GM18867 (cell line): ENCODE data around the gene TSPAN13.

ENCODE experiments used
- ATAC-seq: cut with Tn5 transposase; IDR thresholded peaks from one replicate; pipeline ENCODE4 v1.9.1; 2021; ENCODE audit warnings: mild to moderate bottlenecking, moderate library complexity; ENCODE audit not compliant: unreplicated experiment

TSPAN13 gene

DNA sequence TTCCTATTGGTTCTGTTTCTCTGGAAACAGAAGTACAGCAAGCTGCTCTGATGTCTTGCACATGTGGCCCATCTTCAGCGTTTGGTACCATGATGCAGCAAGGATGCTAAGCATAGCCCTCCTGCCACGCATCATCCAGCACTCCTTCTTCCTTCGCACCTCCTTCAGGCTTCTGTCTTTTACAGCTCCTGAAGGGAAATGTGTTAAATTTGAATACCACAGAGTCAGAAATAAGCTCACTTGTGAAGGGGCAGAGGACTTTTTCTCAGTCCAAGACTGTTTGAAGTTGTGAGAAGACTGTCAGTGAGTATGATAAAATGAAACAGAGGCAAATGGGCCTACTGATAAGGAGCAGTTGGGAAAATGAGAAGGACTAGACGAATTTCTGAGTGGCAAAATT is 20.7 kb downstream of the TSPAN13 start:
- ATAC-seq, result no peak

DNA sequence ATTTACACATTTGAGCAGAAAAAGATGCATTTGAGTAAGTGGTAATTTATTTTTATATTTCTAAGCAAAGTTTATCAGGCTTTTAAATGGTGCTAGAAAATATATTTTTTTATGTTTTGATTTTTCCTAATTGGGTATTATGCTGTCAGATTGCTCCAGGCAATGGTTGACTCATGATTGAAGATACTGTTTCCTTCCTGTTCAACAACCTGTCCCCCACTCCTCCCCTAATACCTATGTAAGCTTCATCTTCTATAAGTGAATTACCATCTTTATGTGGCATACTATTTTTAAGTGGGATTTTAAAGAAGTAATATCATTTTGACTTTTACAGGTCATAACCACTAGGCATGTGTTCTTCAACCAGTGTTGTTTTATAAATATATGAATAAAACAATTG is 21.4 kb downstream of the TSPAN13 start:
- ATAC-seq, result no peak

DNA sequence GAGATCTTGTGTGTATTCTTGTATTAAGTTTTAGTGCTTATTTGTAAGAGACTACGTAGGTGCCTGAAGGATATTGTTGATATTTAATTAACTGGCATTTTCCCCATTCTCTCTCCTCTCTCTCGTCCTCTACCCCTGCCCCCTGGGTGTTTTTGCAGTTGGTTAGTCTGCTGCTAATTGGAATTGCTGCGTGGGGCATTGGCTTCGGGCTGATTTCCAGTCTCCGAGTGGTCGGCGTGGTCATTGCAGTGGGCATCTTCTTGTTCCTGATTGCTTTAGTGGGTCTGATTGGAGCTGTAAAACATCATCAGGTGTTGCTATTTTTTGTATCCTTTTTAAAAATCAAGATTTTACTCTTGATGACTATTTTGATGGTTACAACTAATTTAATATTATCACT is 22.5 kb downstream of the TSPAN13 start:
- no peak for ATAC-seq

DNA sequence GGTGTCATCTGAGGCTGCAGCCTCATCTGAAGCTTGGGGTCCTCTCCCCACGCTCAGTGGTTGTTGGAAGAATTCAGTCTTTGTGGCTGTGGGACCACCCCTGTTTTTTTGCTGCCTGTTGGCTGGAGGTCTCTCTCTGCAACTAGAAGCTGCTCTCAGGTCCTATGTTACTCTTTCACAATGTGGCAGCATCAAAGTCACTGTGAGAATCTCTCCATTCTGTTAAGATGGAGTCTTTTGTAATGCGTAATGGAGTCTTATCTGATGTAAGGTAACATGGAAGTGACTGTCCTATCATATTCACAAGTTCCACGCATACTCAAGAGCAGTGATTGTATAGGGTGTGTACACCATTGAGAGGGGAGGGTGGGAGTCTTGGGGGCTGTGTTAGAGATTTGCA is 24.9 kb downstream of the TSPAN13 start:
- ATAC-seq, result no peak

DNA sequence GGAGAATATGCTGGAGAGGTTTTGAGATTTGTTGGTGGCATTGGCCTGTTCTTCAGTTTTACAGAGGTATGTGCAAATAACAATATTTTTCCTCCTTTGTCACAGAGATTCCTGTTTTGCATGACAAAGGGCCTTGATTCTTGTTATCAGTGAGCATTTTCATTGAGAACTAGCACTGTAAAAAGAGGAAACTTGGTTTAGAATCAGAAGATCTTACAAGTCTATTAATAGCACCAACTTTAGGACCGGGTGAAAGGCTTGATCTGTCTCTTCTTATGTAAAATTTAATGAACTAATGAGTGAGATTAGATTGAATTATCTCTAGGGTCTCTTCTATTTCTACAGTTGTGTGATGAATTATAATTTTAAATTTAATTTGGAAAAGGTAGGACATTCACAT is 25.5 kb downstream of the TSPAN13 start:
- no peak for ATAC-seq

DNA sequence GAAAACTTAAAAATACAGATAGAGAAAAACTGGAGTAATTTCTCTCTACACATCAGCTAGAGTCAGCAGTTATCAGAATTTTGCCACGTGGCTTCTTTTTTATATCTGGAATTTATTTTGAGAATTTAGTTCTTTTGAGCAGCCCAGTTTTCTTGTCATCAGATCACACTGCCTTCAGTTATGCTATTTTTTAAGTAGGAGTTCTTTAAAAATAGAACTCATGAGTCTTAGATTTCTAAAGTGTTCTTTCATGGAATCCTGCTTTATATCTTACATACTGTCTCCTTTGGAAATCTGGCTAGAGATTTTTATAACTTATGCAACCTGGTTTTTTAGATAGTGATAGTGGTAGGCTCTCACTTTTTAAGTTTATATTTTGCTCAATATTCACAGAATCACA is 27.0 kb downstream of the TSPAN13 start:
- ATAC-seq, result no peak

DNA sequence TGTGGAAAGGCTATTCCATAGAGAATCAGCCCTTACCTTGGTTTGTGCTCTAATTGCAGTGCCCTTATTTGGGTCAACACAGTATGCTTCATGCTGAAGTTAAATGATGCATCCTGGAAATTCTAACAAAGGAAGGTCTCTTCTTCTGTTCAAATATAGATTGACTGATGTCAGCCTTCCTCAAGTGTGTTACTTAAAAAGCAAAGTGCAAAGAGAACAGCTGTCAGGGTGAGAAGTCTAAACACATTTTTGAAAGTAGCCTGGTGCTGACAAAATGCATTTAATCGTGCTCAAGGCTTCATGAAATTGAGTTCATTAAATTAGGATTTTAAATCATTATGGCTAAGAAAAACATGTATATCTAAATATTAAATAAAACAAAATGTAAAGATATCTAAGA is 31.8 kb downstream of the TSPAN13 start:
- no peak for ATAC-seq

DNA sequence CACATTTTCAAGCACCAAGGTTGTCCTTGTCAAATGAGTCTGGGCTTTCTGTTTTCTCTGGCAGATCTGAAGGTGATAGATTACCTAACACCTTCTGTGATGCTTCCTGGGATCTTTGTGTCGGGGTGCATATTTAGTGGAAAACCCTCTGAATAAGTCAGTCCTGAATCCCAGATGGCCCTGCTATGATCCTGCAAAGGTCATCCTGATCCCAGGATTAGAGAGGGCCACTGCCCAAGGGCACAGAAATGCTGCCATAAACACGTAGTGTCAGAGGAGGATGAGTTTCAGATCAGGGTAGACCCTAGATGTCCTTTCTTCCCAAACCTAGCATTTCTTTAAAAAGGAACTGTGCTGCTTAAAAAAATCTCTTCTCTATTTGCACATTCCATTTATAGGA is 32.3 kb downstream of the TSPAN13 start:
- ATAC-seq, result no peak

DNA sequence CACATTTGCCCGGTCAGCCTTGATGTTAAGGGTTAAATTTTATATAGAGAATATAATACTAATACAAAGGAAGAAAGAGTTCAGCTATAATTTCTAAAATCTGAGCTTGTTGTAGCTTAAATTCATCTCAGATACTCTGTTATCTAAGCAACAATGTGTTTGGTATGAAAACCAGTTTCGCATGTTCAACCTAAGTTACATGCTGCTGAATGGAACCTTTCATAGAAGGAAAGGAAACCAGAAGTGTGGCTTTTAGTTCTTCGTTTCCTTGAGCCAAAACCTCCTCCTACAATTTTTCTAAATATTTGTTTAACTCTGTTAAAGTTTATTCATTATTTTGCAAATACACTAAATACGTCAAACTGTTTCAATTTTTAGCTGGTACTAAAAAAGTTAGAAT is 32.7 kb downstream of the TSPAN13 start:
- ATAC-seq, result no peak

DNA sequence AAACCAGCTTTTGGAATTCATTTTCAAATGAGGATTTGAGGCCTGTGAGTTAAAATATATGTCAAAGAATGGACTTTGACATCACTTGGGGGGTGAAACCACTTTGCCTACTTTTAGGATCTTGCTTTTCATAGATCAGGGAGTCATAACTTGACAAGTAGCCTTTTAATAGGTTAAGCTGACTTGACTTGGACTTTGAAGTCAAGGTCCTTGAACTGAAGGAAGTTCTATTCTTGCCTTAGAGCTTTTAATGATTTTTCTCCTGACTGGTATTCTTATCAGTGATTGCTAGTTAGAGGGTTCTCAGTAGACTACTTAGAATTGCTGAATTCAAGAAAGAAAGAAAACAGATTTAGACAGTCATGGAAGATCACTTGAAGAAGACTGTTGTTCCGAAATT is 33.6 kb downstream of the TSPAN13 start:
- ATAC-seq, result no peak

DNA sequence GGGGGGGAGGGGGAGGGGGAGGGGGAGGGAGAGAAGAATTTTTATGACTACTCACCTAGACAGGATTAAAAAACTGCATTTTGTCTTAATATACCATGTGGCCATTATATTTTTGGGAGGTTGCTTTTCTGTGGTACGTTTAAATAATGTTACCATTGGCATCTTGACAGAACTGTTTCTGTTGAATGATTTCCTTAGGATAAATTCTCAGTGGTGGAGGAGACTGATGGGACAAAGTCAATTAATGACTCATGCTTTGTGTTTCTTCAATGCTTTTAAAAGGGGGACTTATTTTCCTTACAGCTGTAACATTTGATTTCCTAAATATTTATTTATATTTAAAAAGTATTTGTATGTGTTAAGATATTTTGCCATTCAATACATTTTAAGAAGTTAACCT is 37.5 kb downstream of the TSPAN13 start:
- no peak for ATAC-seq

DNA sequence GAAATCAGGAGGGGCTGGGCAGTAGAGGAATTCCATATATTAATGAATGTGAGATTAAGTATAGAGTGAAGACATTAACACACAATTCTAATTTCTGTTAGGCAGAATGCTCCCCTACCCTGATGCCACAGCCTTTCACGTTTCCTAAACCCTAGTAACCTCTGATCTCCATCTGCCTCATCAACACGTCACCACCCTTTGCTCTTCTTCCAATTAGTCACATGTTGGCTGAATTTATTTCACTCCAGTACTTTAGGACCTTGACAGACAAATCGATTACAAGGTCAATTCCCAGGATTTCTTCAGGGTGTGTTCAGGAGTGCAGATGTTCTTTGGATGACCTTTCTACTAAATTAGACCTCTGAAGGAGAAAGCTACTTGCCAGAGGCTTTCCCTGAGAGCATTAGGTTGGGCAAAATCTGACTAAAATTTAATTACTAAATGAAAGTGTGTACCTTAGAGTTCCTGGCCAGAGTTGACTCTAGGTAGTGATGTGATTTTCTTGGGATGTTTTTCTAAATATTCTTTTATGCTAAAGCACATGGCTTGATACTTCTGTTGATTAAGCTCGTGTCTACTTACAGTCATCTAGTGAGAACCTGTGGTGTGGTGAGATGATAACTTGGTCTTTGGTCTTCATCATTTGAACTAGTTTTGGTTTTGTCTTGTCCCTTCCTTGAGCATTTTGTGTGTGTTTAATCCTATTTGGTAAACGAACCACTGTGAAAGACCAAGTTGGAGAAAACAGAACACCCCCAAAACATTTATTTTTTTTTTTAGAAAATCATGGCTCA is 38.5 kb downstream of the TSPAN13 start:
- no peak for ATAC-seq

DNA sequence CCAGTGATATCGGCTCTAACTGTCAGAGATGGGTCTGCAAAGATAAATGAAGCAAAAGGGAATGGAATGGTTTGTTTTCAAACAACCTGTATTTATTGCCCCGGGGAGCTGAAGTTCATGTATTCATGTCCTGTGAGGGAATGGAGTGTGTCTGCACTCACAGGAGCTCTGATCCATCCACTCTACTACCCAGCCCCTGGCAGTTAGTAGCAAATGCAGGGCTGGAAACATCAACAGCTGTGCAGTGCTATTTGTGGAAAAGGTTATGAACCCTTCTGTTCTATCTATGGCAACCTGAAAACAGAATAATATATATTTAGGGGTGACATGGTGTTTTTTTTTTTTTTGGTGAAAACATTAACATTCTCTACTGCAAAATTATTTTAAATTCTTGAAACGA is 41.4 kb downstream of the TSPAN13 start:
- ATAC-seq, result no peak

DNA sequence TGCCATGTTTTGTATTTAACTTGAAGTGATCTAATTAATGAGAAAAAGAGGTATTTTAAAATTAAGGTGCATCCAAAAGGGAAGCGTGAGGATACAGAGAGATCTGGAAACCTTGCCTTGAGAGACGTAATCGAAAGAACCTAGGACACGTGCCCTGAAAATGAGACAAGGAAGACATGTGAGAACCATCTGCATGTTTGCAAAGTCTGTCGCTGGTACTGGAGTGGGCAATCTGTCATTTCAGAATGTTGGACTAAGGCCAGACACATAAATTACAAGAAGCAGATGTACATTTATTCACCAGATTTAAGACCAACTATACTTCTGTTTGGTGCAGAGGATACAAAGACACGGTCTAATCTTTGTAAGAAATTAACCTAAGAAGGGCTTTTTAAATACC is 42.1 kb downstream of the TSPAN13 start:
- no peak for ATAC-seq

DNA sequence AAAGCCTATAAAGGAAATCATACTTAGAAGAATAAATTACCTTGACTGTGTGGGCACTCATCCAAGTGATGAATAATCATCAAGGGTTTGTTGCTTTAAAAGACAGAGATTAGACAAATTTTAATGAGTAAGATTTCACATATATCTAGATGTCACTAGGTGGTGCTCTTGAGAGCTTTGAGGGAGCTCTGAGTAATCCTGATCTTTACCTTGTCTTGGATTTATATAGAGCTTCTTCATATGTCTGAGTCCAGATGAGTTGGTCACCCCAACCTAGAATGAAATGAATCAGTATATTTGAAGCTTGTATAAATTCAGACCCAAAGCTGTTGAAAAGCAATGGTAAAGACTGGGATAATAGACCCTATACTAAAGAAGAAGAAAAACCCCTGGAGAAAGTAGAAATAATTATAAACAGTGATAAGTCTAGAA is 47.6 kb downstream of the TSPAN13 start:
- peak; percentile 76 for ATAC-seq

DNA sequence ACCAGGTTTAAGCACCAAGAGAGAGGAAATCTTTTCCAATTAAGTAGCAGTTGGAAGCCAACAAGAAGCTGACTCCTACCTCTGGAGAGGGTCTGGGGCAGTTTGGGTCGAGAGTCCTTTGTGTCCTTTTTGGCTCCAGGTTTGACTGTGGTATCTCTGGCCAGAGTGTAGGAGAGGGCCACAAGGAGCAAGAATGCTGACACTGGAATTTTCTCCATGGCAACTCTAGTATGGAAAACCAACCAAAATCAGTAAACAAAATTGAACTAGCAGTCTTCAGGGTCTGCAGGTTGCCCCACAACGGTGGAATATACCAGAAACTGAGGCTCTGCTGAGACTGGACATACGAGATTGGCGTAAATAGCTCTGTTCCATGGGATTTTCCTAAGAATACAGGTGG is 48.0 kb downstream of the TSPAN13 start:
- ATAC-seq, result no peak

DNA sequence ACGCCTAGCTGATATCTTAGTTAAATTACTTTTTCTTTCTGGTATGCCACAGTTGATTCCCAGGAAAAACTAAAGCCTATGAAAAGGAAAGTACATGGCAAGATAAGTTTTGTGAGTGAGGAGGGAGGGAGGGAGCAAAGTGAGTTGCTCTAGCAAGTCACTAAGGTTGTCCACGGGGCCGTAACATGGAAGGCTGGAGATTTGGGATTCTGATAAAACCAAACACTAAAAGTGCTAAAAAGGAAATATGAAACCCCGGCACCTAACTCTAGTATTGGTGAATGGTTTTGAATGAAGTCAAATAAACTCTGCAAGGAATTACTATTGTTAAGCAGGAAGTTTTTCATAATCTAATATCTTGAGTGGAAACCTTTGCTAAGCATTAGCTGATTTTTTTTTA is 49.6 kb downstream of the TSPAN13 start:
- ATAC-seq, result no peak

DNA sequence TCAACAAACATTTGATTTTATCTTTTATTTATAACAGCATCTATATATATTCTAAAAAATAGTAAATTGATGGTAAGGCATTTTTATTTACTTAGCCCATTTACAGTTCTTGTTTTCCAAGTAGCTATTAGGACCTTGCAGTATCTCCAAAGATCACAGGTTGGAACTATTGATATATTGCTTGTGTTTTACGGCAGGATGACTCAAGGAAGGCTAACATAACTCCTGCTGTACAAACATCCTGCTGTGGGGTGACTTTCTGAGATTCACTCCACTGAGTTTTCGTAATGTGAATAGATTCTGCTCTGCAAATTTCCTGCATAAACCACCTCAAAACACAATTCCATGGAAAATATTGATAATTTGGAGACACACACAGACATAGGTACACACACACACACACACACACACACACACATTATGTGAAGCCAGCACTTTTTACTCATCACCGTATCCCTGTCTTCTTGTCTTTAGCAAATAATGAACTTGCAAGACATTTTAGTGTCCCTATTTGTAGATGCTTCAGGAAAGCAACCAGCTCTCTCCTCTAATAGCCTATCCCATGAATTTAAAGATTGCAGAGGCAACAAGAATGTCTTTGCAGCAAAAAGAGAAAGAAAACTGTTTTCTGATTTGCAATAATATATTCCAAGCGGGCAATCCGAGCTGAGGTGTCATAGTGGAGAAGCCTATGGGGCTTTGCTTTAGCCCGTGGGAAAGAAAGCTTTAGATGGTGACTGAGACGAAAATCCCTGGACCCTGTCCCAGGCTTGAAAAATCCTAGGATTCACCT is 50.5 kb downstream of the TSPAN13 start:
- ATAC-seq, result no peak

DNA sequence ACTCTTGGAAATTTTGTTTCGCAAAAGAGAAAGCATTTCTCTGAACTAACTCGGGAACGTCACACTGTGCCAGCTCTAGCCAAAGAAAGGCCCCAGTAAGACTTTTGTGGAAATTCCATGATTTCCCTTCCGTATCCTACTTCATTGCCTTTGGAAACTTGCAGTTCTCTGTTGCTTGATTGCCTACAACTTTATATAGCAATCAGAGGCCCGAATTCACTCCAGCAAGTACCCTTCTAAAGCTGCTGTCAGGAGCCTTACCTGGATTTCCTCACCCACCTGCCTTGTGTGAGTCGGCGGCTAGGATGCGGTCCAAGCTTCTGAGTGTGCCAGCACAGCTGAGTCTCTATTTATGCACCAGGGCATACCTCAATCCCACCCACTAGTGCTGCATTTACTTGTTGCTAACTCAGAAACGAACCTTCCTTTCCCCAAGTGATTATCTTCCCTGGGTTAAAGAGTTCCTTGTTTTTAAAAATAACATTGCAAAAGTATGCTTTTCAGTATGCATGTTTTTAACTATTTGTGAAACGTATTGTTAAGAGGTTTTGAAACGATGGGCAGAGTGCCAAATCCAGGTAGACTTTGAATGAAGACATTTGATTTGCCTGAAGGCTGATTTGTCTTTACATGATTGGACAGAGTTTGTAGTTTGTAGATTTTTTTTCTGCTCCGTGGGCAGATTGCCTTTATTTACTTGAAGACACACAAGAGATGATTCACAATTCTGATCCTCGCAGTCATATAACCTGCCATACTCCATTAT is 51.3 kb downstream of the TSPAN13 start, which contains the start of gene AGR2:
Gene AGR2, minus strand, starts transcription at position 326 of the 766 bp plus-strand sequence. CDS start 3,203 bp downstream, outside the sequence.
- ATAC-seq, result no peak

DNA sequence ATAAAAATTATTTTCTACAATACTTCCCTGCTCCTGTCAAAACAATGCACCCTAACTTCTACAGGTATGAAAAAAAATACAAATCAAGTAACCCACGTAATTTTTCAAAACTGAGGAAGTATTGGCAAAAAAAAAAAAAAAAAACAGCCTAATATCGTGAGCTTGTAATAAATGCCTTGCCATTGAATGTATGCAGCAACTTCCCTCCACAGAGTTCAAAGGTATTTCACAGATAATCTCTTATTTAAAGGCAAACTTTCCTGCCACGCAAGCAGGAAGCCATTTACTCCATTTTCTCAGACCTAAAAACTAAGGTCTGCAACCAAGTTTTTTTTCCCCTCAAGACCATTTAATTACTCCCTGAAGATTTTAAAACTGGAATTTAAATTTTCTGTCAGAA is 51.9 kb downstream of the TSPAN13 start:
- no peak for ATAC-seq

DNA sequence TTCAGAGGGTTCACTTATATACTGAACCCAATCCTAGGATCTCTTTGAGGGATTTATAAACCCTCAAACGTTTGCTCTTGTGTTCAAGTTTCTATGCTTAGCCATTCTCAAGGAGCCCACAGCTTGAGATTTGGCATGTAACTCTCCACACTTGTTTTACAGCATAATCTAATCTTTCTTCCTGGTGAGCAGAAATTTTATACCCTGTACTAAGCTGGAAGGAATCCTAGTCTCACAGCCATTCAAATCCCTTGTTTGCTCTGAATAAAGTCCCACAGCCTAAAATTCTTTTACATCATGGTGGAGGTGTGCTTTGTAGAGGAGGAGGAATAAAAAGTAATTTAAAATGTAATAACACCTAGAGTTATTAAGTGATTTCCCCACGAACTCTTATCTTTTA is 56.6 kb downstream of the TSPAN13 start:
- no peak for ATAC-seq

DNA sequence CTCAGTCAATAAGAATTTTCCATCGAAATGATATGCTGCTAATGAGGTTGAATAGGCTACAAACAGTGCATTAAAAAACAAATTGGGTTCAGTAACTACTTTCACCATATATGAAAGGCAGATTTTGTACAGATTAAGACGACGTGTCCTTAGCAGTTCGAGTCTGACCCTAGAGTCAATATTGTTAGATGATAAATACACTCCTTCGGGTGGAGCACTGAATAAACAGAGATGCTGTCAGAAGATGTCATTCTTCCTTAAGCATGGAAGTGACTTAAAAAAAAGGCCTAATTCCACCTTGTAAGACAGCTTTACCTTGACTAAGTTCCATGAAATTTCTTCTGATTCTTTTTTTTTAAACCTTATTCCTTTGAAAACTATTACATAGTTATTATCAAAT is 57.0 kb downstream of the TSPAN13 start:
- ATAC-seq, result no peak
